Chondrocyte (in vitro differentiated cells): ENCODE measurements around the gene SELENOK. TPM values are rescaled to one million over a fixed set of nuclear protein-coding genes. Genes with fewer than 3 reads are reported as not detected.

ENCODE experiments used
- DNase-seq: peaks from one replicate; pipeline ENCODE4 v3.0.0; 2021; ENCODE audit warnings: mixed read lengths, low spot score
- H3K27ac Mint-ChIP-seq: one replicate; pipeline ENCODE4 v1.8.0; 2021; ENCODE audit warnings: mild to moderate bottlenecking, moderate library complexity, mixed read lengths; ENCODE audit not compliant: unreplicated experiment
- H3K27me3 Mint-ChIP-seq: 2 replicates; pipeline ENCODE4 v1.8.0; 2021; ENCODE audit warnings: low read depth, mixed read lengths
- H3K36me3 Mint-ChIP-seq: 2 replicates; pipeline ENCODE4 v1.8.0; 2021; ENCODE audit warnings: low read depth, mixed read lengths
- H3K4me1 Mint-ChIP-seq: 2 replicates; pipeline ENCODE4 v1.8.0; 2021; ENCODE audit warnings: low read depth, mild to moderate bottlenecking, mixed read lengths
- H3K4me3 Mint-ChIP-seq: one replicate; pipeline ENCODE4 v1.8.0; 2021; ENCODE audit warnings: mild to moderate bottlenecking, moderate library complexity, mixed read lengths; ENCODE audit not compliant: unreplicated experiment
- H3K9me3 Mint-ChIP-seq: 2 replicates; pipeline ENCODE4 v1.8.0; 2021; ENCODE audit warnings: low read depth, mixed read lengths
- total RNA-seq: library from RNA; stranded (reverse); gene quantifications from 3 replicates; pipeline ENCODE4 v1.2.1, GENCODE V29; 2021
- TF ChIP-seq, protein P1 (sequence below): fragments of 200-600 bp; sonication (generic); IDR thresholded peaks from 2 replicates; pipeline ENCODE4 v1.5.0; 2021; ENCODE audit warnings: antibody characterized with exemption, mild to moderate bottlenecking, moderate library complexity

SELENOK gene
- total RNA-seq, 1 donor from 2014 or later = 28.2 TPM

DNA sequence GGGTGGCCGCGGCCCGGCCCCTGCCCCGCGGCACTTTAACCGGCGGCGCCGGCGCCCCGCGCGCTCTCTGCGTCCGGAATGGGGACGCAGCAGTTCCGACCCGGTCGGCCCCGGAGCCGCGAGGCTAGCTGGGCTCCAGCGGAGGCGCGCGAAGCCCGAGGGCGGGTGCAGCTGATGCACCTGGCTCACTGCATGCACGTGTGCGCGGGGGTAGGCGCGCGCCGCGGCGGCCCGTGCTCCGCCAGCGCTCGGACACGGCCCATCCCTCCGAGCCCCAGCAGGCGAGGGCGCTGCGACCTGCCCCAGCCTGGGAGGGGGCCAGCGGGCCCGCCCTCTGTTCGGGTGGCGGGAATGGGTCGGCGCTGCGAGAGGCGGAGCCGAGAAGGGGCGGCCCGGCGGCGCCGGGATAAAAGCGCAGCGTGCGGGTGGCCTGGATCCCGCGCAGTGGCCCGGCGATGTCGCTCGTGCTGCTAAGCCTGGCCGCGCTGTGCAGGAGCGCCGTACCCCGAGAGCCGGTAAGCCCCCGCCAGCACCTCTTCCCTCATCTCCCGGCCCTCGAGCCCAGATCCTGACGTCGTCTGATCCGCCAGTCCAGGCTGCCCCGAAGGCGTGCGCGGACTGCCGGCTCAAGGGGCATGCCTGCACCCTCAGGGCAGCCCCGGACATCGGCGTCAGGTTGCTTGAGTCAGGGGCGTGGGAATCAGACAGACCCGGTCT is 45.4 kb downstream of the SELENOK start, which contains the start of the genes CHDH and IL17RB:
TSS of gene CHDH (minus strand) at position 286 of the 717 bp plus-strand sequence. CDS start 22,411 bp downstream, outside the sequence.
TSS of gene IL17RB (plus strand) at position 435 of the 717 bp plus-strand sequence. CDS start at position 456, 21 bp downstream.
- H3K9me3 Mint-ChIP-seq = no peaks in the 10 kb centered on the region
- no peaks in the 10 kb centered on the region for H3K36me3 Mint-ChIP-seq
- no peak for DNase-seq
- peak within 1 kb of the TSS; percentile 73 for H3K4me3 Mint-ChIP-seq
- H3K27me3 Mint-ChIP-seq = peaks cover 5% of the 10 kb centered on the region
- peaks cover 10% of the 10 kb centered on the region for H3K4me1 Mint-ChIP-seq
- TF ChIP-seq, protein P1, sequence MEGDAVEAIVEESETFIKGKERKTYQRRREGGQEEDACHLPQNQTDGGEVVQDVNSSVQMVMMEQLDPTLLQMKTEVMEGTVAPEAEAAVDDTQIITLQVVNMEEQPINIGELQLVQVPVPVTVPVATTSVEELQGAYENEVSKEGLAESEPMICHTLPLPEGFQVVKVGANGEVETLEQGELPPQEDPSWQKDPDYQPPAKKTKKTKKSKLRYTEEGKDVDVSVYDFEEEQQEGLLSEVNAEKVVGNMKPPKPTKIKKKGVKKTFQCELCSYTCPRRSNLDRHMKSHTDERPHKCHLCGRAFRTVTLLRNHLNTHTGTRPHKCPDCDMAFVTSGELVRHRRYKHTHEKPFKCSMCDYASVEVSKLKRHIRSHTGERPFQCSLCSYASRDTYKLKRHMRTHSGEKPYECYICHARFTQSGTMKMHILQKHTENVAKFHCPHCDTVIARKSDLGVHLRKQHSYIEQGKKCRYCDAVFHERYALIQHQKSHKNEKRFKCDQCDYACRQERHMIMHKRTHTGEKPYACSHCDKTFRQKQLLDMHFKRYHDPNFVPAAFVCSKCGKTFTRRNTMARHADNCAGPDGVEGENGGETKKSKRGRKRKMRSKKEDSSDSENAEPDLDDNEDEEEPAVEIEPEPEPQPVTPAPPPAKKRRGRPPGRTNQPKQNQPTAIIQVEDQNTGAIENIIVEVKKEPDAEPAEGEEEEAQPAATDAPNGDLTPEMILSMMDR = no peak
- H3K27ac Mint-ChIP-seq = no peak within 1 kb of the TSS

DNA sequence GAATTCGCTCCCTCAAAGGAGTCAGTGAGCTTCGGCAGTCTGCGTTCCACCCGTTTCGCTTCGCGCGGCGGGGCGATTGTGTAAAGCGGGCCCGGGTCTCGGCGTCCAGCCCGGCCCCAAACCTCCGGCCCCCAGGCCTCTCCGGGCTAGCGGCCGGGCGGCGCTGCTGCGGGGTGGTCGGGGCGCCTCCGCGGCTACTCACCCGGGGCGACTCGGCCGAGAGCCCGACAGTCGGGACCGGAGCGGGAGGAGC is 45.9 kb downstream of the SELENOK start:
- no peak overlapping the region for H3K27ac Mint-ChIP-seq
- no peak for DNase-seq

DNA sequence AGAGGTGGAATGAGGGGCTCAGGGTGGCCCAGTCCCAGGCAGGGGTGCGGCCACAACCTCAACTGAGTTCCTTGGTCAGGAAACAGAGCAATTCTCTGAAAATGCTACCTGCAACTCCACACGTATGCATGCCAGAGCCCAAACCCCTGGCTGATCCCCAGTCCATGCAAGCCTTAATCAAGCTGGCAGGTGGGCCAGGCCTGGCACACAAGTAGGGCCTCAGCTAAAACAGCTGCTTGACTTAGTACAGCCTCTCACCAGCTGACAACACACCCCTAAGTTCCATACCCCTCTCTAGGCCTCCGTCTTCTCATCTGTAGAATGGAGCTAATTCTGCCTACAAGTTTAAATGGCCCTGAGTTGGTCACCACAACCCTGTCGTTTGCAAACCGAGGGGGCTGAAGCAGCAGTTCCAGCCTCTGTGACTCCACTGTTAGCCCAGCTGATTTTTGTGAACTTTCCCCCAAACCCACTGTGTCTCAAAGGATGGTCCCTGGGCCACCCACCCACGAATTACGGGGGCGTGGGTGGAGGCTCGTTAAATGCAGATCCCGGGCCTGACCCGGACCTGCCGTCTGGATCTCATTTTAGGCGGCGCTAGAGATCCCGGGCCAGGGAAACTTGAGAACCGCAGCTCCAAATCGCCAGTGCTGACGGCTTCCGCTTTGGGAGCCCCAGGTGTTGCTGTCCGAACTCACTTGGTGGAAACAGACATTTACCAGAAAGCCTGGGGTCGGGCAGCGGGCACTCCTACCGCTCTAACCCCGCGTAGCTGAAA is 46.4 kb downstream of the SELENOK start:
- H3K9me3 Mint-ChIP-seq = no peaks in the 10 kb centered on the region
- TF ChIP-seq, protein P1 = peak; percentile 68
- no peak for DNase-seq
- no peaks in the 10 kb centered on the region for H3K36me3 Mint-ChIP-seq
- H3K27me3 Mint-ChIP-seq = peaks cover 5% of the 10 kb centered on the region
- H3K4me3 Mint-ChIP-seq = peak overlapping the region; percentile 73
- H3K4me1 Mint-ChIP-seq = peaks cover 10% of the 10 kb centered on the region
- no peak overlapping the region for H3K27ac Mint-ChIP-seq

More for the DNA sequence above, 45.9 kb downstream of the SELENOK start:
- Mint-ChIP-seq H3K4me1 (peaks cover 10% of the 10 kb centered on the region), H3K4me3 (peak overlapping the region; percentile 73), H3K27me3 (peaks cover 5% of the 10 kb centered on the region), H3K36me3 (no peaks in the 10 kb centered on the region), H3K9me3 (no peaks in the 10 kb centered on the region)
- TF ChIP-seq, protein P1 = no peak

DNA sequence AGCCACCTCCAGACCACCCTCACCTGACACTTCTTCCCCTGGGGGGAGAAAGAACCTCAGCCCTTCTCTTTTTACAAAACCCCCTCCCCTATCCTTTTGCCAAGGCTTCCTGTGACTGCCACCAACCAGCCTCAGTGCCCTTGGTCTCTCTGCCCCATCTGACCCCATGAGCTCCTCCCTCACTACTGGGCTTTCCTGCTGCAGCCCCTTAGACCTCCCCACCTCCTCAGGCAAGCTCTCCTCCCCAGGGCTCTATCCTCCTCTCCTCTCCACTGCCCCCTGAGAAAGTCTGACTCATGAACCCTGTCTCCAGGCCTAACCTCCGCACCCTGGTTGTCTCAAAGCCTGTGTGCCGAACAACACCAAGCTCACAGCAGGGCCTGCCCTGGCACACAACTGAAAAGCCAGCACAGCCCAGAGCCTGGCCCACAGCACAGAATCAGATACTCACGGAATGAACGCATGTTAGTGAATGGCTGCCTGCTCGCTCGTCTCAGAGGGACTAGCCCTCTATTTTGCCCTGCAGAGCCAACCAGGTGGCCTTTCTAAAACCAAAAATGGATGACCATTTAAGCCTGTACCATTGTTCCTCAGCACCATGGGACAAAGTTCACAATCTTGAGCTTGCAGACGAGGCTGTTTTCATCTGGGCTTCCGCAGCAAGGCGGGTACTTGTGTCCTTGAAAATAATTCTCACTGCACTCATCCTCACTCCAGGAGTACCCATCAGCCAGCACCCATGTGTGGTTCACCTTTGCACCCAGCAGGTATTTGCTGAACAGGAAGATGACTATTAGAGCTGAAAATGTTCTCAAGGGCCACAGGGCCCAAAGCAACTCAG is 47.2 kb downstream of the SELENOK start:
- Mint-ChIP-seq H3K36me3 (no peaks in the 10 kb centered on the region), H3K4me3 (no peak overlapping the region), H3K4me1 (peaks cover 10% of the 10 kb centered on the region), H3K9me3 (no peaks in the 10 kb centered on the region), H3K27me3 (peaks cover 5% of the 10 kb centered on the region), H3K27ac (no peak overlapping the region)
- TF ChIP-seq, protein P1 = no peak
- DNase-seq = no peak
